HG03432 (cell line): ENCODE data around the gene NPAS2.
A peak's percentile ranks its signal among the peaks of the same experiment; 100 is the strongest.

Experiments
- ATAC-seq: cut with Tn5 transposase; IDR thresholded peaks from one replicate; pipeline ENCODE4 v1.9.1; 2021; ENCODE audit warnings: mild to moderate bottlenecking, moderate library complexity; ENCODE audit not compliant: unreplicated experiment

The NPAS2 gene

GRCh38 chr2:100902817-100903405 lies 83.0 kb downstream of the NPAS2 start:
- no peak for ATAC-seq

GRCh38 chr2:100903534-100904258 lies 83.8 kb downstream of the NPAS2 start:
- ATAC-seq = no peak

GRCh38 chr2:100905132-100905805 lies 85.3 kb downstream of the NPAS2 start:
- ATAC-seq = no peak

- ATAC-seq = no peak
Measured at GRCh38 chr2:100906131-100906530, 86.2 kb downstream of the NPAS2 start.

GRCh38 chr2:100906679-100907078 lies 86.7 kb downstream of the NPAS2 start:
- no peak for ATAC-seq

GRCh38 chr2:100907832-100908231 lies 87.9 kb downstream of the NPAS2 start:
- no peak for ATAC-seq

- no peak for ATAC-seq
Measured at GRCh38 chr2:100909534-100910081, 89.7 kb downstream of the NPAS2 start.

GRCh38 chr2:100910111-100910510 lies 90.2 kb downstream of the NPAS2 start:
- no peak for ATAC-seq

- ATAC-seq = no peak
Measured at GRCh38 chr2:100919316-100919715, 99.4 kb downstream of the NPAS2 start.

GRCh38 chr2:100921685-100922161 lies 101.8 kb downstream of the NPAS2 start:
- ATAC-seq = no peak

GRCh38 chr2:100923461-100924060 lies 103.6 kb downstream of the NPAS2 start:
- no peak for ATAC-seq

GRCh38 chr2:100924122-100924519 lies 104.2 kb downstream of the NPAS2 start:
- ATAC-seq = no peak

- peak; percentile 92 for ATAC-seq
Measured at GRCh38 chr2:100924520-100925451, 104.8 kb downstream of the NPAS2 start.

- ATAC-seq = no peak
Measured at GRCh38 chr2:100928235-100928634, 108.3 kb downstream of the NPAS2 start.

GRCh38 chr2:100929147-100929546 lies 109.2 kb downstream of the NPAS2 start:
- no peak for ATAC-seq

GRCh38 chr2:100934504-100935371 lies 114.8 kb downstream of the NPAS2 start:
- ATAC-seq = no peak

GRCh38 chr2:100935372-100935752 lies 115.4 kb downstream of the NPAS2 start:
- ATAC-seq = no peak

- ATAC-seq = no peak
Measured at GRCh38 chr2:100936070-100936741, 116.3 kb downstream of the NPAS2 start.
